Breast epithelium (tissue), 3 donors: ENCODE data around the gene ATP13A4.

ENCODE experiments used
- CTCF ChIP-seq, 3 donors: fragments of 450-650 bp; IDR thresholded peaks; one replicate each; pipeline ENCODE4 v1.5.1; 2016 to 2017; ENCODE audit warnings: antibody characterized with exemption in 3 of 3, mild to moderate bottlenecking in 3 of 3, moderate library complexity in 3 of 3
- POLR2A ChIP-seq: fragments of 450-650 bp; IDR thresholded peaks from one replicate; pipeline ENCODE4 v1.6.1; 2016; ENCODE audit warnings: antibody characterized with exemption, mild to moderate bottlenecking, moderate library complexity
- POLR2AphosphoS5 ChIP-seq, 3 donors: sonication (generic); formaldehyde crosslinking; IDR thresholded peaks; one replicate each; pipeline ENCODE4 v1.6.1; 2017; ENCODE audit warnings: antibody characterized with exemption in 3 of 3

- no peak for TF ChIP-seq POLR2AphosphoS5 (IDR thresholded peaks at IDR 0.05)
- TF ChIP-seq POLR2A = no peak
- no peak for TF ChIP-seq CTCF (IDR thresholded peaks at IDR 0.05)
Measured at GRCh38 chr3:193396451-193397244, 158.0 kb downstream of the ATP13A4 start.
